Stimulated activated CD8-positive, alpha-beta memory T cell treated with anti-CD3 and anti-CD28 coated beads, Interleukin-15, amount 100 ng/mL, for 24 hours (primary cell): ENCODE results near the gene TRIM32.

Experiments
- DNase-seq: peaks from one replicate; pipeline ENCODE4 v3.0.0-alpha.2; 2020; ENCODE audit warnings: low read depth

TRIM32 gene, protein sequence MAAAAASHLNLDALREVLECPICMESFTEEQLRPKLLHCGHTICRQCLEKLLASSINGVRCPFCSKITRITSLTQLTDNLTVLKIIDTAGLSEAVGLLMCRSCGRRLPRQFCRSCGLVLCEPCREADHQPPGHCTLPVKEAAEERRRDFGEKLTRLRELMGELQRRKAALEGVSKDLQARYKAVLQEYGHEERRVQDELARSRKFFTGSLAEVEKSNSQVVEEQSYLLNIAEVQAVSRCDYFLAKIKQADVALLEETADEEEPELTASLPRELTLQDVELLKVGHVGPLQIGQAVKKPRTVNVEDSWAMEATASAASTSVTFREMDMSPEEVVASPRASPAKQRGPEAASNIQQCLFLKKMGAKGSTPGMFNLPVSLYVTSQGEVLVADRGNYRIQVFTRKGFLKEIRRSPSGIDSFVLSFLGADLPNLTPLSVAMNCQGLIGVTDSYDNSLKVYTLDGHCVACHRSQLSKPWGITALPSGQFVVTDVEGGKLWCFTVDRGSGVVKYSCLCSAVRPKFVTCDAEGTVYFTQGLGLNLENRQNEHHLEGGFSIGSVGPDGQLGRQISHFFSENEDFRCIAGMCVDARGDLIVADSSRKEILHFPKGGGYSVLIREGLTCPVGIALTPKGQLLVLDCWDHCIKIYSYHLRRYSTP

GRCh38 chr9:116687074-116687753 is at the start of gene TRIM32:
Gene TRIM32 (plus strand): TSS chr9:116687305. CDS start chr9:116697743, 10,438 bp downstream.
- DNase-seq, result peak; percentile 96

DNA sequence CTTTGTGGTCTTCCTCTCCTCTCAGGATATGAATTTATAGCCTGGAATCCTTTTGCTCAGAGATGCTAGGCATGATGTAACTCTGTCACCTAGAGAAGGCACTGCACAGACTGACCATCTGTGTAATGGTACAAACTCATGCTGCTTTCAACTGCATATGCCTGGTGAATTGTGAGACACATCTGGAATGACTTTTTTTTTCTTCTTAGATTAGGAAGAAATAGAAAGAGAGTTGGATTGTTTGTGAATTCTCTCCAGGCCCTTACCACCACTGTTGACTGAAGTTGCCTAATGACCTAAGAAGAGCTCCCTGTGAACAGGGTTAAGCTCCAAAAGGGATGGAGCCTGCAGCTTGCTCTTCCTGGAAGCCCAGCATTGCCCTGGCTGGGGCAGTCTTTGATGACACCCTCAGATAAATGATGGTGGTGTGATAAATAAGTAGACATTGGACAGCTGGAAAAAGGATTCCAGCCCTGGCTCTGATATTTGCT is 47.8 kb upstream of the TRIM32 start:
- DNase-seq, result no peak

GRCh38 chr9:116641292-116642059 is 45.6 kb upstream of the TRIM32 start:
- no peak for DNase-seq

GRCh38 chr9:116643691-116644090 is 43.4 kb upstream of the TRIM32 start:
- no peak for DNase-seq

DNA sequence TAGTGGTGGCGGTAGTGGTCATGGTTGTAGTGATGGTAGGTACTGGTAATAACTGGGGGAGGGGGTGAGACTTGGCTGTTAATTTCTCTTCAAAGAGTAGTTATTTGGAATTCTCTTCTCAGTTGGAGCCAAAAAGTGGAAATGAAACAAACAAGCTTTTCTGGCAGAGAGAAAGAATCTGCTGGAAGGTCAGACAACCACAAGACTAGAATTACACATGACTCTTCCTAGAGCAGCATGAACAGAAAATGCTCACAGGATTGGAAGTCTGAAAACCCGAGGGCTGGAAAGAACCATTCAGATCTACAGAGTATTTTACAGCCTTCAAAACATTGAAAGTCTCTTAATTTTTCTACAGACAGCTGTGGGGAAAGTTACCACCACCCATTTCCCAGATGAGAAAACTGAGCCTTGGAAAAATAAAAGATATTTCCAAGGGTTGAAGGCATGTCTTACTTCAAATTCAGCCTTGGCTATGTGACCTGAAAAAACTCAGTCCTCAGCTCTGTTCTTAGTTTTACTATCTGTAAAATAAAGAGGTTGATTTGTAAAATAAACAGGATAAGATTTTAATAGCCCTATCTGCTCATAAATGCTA is 42.9 kb upstream of the TRIM32 start:
- no peak for DNase-seq

GRCh38 chr9:116646661-116647514 is 40.2 kb upstream of the TRIM32 start:
- DNase-seq, result no peak

DNA sequence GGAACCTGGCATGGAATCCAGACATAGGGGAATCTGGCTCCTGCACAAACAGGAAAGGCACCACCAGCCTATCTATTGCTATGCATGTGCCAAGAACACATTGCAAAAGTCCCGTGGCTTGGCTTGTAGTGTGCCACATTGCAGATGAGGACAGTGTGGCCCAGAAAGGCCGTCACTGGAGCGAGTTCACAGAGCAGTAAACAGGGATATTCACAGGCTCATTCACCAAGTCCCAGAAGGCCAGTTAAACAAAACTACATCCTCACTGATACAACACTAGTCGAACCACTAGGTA is 39.6 kb upstream of the TRIM32 start:
- no peak for DNase-seq

DNA sequence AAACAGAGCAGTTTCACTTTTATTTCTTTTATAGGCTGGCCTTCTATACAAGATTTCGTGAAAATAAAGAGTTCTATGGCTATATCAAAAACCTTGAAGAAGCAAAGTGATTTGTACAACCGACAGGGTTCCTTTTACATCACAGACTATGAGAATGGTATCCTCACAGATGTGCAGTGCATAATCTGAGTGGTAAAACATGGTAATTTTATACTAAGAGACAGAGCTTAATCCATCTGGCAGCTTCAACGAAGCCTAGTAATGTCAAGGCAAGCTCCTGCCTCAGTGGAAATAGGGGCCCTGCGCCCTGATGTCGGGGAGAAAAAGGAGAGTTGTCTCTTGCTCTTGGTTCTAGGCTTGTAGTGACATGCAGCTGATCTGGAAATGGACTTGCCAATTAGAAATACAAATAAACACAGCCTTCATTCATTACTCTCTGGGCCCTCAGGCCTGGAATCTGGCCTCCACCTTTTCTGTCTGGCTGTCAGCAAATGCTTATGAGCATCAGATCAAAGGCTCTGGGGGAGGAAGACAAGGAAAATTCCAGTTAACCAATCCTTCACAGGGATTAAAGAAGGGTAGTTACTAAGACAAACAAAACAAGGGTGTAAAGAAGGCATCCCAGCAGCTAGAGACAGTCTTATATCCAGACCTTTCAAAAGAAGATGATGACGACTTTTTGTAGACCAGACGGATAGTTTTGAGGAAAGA is 33.6 kb upstream of the TRIM32 start:
- no peak for DNase-seq

- no peak for DNase-seq
Measured at GRCh38 chr9:116654059-116654355, 33.1 kb upstream of the TRIM32 start.

DNA sequence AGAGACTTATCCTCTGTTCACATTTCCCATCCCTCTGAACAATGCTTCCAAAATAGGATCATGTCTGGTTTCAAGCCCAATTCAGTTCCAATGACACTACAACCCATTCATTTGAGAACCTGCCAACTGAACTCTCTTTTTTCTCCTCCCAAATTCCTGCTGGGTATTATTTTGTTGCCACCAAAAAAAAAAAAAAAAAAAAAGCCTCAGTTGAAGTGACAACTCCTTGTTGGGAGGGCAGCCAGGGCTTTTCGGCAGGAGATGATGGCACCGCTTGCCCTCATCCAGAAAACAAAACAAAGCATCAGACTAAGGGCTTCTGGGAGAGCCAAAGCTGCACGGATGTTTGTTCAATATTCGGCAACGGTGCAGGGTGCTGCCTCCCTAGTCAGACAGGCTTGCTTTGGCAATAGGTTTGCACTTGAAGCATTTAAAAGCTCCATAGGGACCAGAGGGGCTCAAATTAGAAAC is 30.6 kb upstream of the TRIM32 start:
- no peak for DNase-seq

- DNase-seq, result no peak
Measured at GRCh38 chr9:116656977-116657376, 30.1 kb upstream of the TRIM32 start.

DNA sequence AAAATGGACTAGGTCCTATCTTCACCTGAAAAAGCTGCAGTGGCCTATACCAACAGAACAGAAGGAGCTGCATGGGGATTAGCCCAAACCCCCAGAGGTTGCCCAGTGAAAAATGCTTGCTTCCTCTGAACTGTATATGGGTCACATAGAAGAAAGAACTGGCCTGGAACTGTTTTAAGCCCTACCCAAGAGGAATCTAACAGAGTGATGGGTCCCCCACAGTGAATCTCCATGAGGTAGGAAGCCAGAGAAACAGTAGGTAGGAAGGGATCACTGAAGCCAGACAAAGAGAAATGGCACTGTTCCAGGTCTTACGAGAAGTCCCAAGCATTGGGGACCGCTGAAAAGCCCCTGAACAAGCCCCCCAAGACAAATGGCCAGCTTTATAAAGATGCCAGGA is 28.8 kb upstream of the TRIM32 start:
- DNase-seq, result no peak

DNA sequence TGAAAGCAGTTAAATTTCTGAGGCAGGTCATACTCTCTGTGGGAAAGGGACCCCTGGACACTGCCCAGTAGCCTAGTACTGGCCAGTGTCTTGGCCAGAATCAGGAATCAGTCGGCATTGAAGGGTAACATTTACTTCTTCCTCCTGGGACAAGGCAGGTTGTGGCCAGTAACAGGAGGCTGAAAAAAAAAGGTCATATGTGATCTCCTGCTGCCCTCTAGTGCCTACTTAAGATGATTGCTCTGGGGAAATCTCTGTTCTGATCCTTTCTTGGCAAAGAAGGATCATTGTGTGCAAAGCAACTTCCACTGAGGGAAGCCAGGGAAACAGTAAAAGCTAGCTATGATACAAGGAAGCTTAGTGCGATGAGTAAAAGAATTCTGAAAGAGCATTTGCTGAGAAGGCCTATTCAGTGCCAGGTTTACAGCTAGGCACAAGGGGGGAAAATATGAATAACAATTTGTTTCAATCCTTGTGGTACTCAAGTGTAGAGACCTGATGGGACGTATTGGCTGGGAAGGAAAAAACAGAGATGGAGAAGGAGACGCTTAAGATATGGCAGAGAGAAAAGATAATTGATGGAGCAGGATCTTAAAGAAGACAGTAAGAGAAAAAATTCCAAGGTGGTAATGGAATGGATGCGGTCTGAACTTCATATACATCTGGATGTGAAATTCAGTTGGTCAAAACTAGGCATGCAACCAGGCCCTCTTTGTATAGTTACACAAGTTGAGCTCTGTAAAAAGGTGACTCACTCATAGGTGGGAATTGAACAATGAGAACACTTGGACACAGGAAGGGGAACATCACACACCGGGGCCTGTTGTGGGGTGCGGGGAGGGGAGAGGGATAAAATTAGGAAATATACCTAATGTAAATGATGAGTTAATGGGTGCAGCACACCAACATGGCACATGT is 25.8 kb upstream of the TRIM32 start:
- DNase-seq, result no peak

GRCh38 chr9:116662646-116663310 is 24.3 kb upstream of the TRIM32 start:
- DNase-seq, result no peak

- no peak for DNase-seq
Measured at GRCh38 chr9:116663581-116663980, 23.5 kb upstream of the TRIM32 start.

- DNase-seq, result no peak
Measured at GRCh38 chr9:116668970-116669695, 18.0 kb upstream of the TRIM32 start.

DNA sequence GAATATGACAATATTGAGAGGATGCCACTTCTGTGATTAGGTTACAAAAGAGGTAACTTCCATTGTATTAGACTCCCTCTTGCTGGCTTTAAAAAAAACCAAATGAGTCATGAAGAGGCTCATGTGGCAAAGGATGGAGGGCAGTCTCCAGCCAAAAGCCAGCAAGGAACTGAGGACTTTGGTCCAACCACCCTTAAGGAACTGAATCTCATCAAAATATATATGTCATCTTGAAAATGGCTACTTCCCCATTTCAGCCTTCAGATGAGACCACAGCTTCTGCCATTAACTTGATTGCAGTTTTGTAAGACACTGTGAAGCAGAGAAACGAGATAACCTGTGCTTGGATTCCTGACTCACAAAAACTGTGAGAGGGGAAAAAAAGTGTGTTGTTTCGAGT is 15.5 kb upstream of the TRIM32 start:
- DNase-seq, result no peak

GRCh38 chr9:116673375-116673774 is 13.7 kb upstream of the TRIM32 start:
- DNase-seq, result no peak
